HCT116 (cell line): Measurements from ENCODE around the gene CDK14. TPM values are rescaled to one million over a fixed set of nuclear protein-coding genes. Genes with fewer than 3 reads are reported as not detected.

ENCODE experiments used
- ATAC-seq: fragments of 200-7000 bp; cut with Tn5 transposase; 2 replicates; pipeline ENCODE4 v1.9.1; 2020; ENCODE audit warnings: mild to moderate bottlenecking, moderate library complexity
- BruUV-seq: library from RNA; stranded (reverse); fragments of 400-500 nt; replicated peaks from 2 replicates; lab custom pipeline; 2021; lab: Mats Ljungman, UMichigan
- CTCF ChIA-PET: fragments of 300-600 bp; sonication (Branson Sonifier 250); formaldehyde crosslinking; loops from one replicate; lab custom pipeline; 2021; ENCODE audit warnings: antibody characterized with exemption; lab: Charles Lee
- POLR2A ChIA-PET: fragments of 300-600, 350-600 bp; sonication (Branson Sonifier 250); formaldehyde crosslinking; loops from one replicate; lab custom pipeline; 2021; ENCODE audit warnings: antibody characterized with exemption; lab: Charles Lee
- RAD21 ChIA-PET, 2 experiments: fragments of 300-600 bp; sonication (Branson Sonifier 250); formaldehyde crosslinking; loops; one replicate each; lab custom pipeline; 2023; ENCODE audit warnings: low total read pairs in 2 of 2; ENCODE audit not compliant: uncharacterized antibody in 2 of 2, unreplicated experiment in 2 of 2, low non-redundant PET in 1 of 2; lab: Charles Lee
- DNase-seq: peaks from one replicate; pipeline ENCODE4 v3.0.0-alpha.2; 2010; ENCODE audit warnings: low read depth, low spot score
- H2AFZ ChIP-seq: fragments of 200-600 bp; shearing (Covaris generic), sonication (generic); 2 replicates; pipeline ENCODE4 v1.6.1; 2017; ENCODE audit warnings: low read depth, mixed run types, mixed read lengths, antibody characterized with exemption, low read length; ENCODE audit not compliant: poor library complexity, severe bottlenecking
- H3K27ac ChIP-seq: 2 replicates; pipeline ENCODE4 v1.5.1; 2012; ENCODE audit warnings: low read depth, low read length
- H3K27me3 ChIP-seq: fragments of 200-600 bp; sonication (generic); 2 replicates; pipeline ENCODE4 v1.6.1; 2016; ENCODE audit warnings: mixed run types, low read length, mixed read lengths; ENCODE audit not compliant: insufficient read depth
- H3K36me3 ChIP-seq, 2 experiments: fragments of 200-500 bp in 1 of 2; fragments of 200-600 bp in 1 of 2; sonication (Bioruptor generic) in 1 of 2; sonication (generic) in 1 of 2; 2 replicates each; pipeline versions ENCODE4 v1.5.1 to v1.6.1; 2014 to 2016; ENCODE audit warnings: low read length in 2 of 2, inconsistent platforms in 1 of 2, mixed read lengths in 1 of 2, mixed run types in 1 of 2; ENCODE audit not compliant: insufficient read depth in 2 of 2, control insufficient read depth in 1 of 2
- H3K4me1 ChIP-seq, 2 experiments: fragments of 200-600 bp in 1 of 2; sonication (generic) in 1 of 2; 2 replicates each; pipeline versions ENCODE4 v1.5.1 to v1.6.1; 2012 to 2017; ENCODE audit warnings: low read length in 2 of 2, inconsistent platforms in 1 of 2, mild to moderate bottlenecking in 1 of 2, mixed read lengths in 1 of 2, mixed run types in 1 of 2, moderate library complexity in 1 of 2; ENCODE audit not compliant: insufficient read depth in 2 of 2, control insufficient read depth in 1 of 2
- H3K4me2 ChIP-seq: fragments of 200-600 bp; sonication (generic); 2 replicates; pipeline ENCODE4 v1.6.1; 2017; ENCODE audit warnings: mixed run types, low read length, mixed read lengths
- H3K4me3 ChIP-seq, 2 experiments: fragments of 200-600 bp in 1 of 2; sonication (generic) in 1 of 2; replicated peaks in 1 of 2; 2 replicates each; pipeline ENCODE4 v1.5.1; 2011 to 2016; ENCODE audit warnings: low read length in 2 of 2, control low read depth in 1 of 2, low read depth in 1 of 2, mild to moderate bottlenecking in 1 of 2, mixed read lengths in 1 of 2, mixed run types in 1 of 2
- H3K79me2 ChIP-seq: fragments of 200-600 bp; sonication (generic); 2 replicates; pipeline ENCODE4 v1.6.1; 2017; ENCODE audit warnings: mild to moderate bottlenecking, mixed run types, low read length, moderate library complexity, mixed read lengths; ENCODE audit not compliant: insufficient read depth
- H3K9ac ChIP-seq: fragments of 200-600 bp; sonication (generic); 2 replicates; pipeline ENCODE4 v1.6.1; 2016; ENCODE audit warnings: low read length, mixed read lengths
- H3K9me2 ChIP-seq: fragments of 200-600 bp; sonication (generic), shearing (Covaris generic); 2 replicates; pipeline ENCODE4 v1.6.1; 2017; ENCODE audit warnings: mixed run types, mild to moderate bottlenecking, moderate library complexity; ENCODE audit not compliant: insufficient read depth
- H3K9me3 ChIP-seq, 2 experiments: fragments of 200-500 bp in 1 of 2; fragments of 200-600 bp in 1 of 2; sonication (Bioruptor generic) in 1 of 2; sonication (generic) in 1 of 2; 2 replicates each; pipeline ENCODE4 v1.6.1; 2014 to 2017; ENCODE audit warnings: low read length in 2 of 2, mixed read lengths in 2 of 2, inconsistent platforms in 1 of 2, low read depth in 1 of 2, mild to moderate bottlenecking in 1 of 2, mixed run types in 1 of 2, moderate library complexity in 1 of 2; ENCODE audit not compliant: control insufficient read depth in 1 of 2, insufficient read depth in 1 of 2
- H4K20me1 ChIP-seq: fragments of 200-600 bp; sonication (generic), shearing (Covaris generic); 2 replicates; pipeline ENCODE4 v1.6.1; 2017; ENCODE audit warnings: mixed run types, mild to moderate bottlenecking, moderate library complexity; ENCODE audit not compliant: insufficient read depth
- ATF3 ChIP-seq: IDR thresholded peaks from 2 replicates; pipeline ENCODE4 v1.6.1; 2012
- CEBPB ChIP-seq: IDR thresholded peaks from 2 replicates; pipeline ENCODE4 v1.6.1; 2012; ENCODE audit warnings: low read depth
- EZH2phosphoT487 ChIP-seq: fragments of 200-600 bp; IDR thresholded peaks from 2 replicates; pipeline ENCODE4 v1.6.1; 2018; ENCODE audit warnings: antibody characterized with exemption, borderline replicate concordance
- RAD21 ChIP-seq: IDR thresholded peaks from 2 replicates; pipeline ENCODE4 v1.6.1; 2012; ENCODE audit warnings: low read depth, mild to moderate bottlenecking
- SP1 ChIP-seq: IDR thresholded peaks from 2 replicates; pipeline ENCODE4 v1.6.1; 2012; ENCODE audit warnings: low read depth
- YY1 ChIP-seq: IDR thresholded peaks from 2 replicates; pipeline ENCODE4 v1.6.1; 2011; ENCODE audit warnings: low read length, low read depth, moderate library complexity, mild to moderate bottlenecking; ENCODE audit not compliant: insufficient replicate concordance; ENCODE audit errors: extremely low read depth
- ZFX ChIP-seq: fragments of 450-650 bp; IDR thresholded peaks from 2 replicates; pipeline ENCODE4 v1.6.1; 2017
- intact Hi-C: fragments of 100-400 bp; cut with micrococcal nuclease; formaldehyde crosslinking; loops from 2 replicates; pipeline ENCODE4 v1.10.0; 2022
- total RNA-seq: library from RNA; stranded (reverse); gene quantifications from one replicate; pipeline ENCODE4 v1.2.1, GENCODE V29; 2021; ENCODE audit not compliant: unreplicated experiment
- TF ChIP-seq, protein P1 (sequence below): IDR thresholded peaks from 2 replicates; pipeline ENCODE4 v1.6.1; 2012; ENCODE audit warnings: low read depth
- TF ChIP-seq, protein P2 (sequence below), 3 experiments: fragments of 200-600 bp in 1 of 3; sonication (generic) in 1 of 3; IDR thresholded peaks in 2 of 3; conservative IDR thresholded peaks in 1 of 3; 2 replicates each; pipeline ENCODE4 v1.5.1; 2012 to 2017; ENCODE audit warnings: low read depth in 2 of 3, low read length in 2 of 3, antibody characterized with exemption in 1 of 3, borderline replicate concordance in 1 of 3, control low read depth in 1 of 3, mild to moderate bottlenecking in 1 of 3, mixed read lengths in 1 of 3, mixed run types in 1 of 3, moderate library complexity in 1 of 3; ENCODE audit not compliant: insufficient read depth in 1 of 3
- TF ChIP-seq, protein P3 (sequence below): IDR thresholded peaks from 2 replicates; pipeline ENCODE4 v1.6.1; 2011; ENCODE audit warnings: mild to moderate bottlenecking, low read length, moderate library complexity; ENCODE audit not compliant: insufficient replicate concordance; ENCODE audit errors: extremely low read depth

CDK14 gene
- total RNA-seq, 1 experiment from 2014 or later, result 10.2 TPM

DNA sequence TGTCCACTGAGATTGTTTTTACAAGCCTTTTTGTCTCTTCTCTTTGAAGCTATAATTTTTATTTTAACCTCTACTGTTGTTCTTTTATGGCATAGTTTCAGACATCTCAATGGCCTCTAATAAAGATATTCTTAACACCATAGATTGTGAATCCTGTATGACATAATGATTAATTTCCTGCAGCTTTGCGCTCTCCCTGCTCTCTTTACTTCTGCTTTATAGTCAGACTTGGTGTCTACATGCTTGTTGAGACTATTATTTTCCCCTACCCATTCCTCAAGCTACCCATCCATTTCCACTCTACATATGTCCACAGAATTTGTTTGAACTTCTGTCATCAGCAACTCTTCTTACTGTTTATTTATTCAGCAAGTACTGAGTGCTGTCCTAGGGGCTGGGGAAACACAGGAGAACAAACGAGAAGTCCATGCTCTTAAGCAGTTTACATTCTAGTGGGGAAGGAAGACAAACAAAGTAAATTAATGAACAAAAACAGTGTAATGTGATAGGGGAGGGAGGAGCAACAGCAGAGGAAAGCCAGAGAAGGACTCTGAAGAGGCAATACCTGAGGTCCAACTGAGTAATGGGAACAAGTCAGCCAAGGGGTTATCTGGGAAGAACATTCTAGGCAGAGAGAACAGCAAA lies 110.1 kb downstream of the CDK14 start:
- Histone ChIP-seq H3K9ac (no peak overlapping the region), H3K9me3 (no peaks in the 10 kb centered on the region), H3K79me2 (no peaks in the 10 kb centered on the region), H3K36me3 (no peaks in the 10 kb centered on the region), H3K27me3 (no peaks in the 10 kb centered on the region), H3K9me2 (no peaks in the 10 kb centered on the region), H3K4me1 (no peaks in the 10 kb centered on the region)
- CTCF ChIA-PET, result no interaction called here
- BruUV-seq, result no TSS peak
- POLR2A ChIA-PET, result no interaction called here
- intact Hi-C loops, result no loop called here
- DNase-seq, result no peak
- RAD21 ChIA-PET, result no interaction called here
- TF ChIP-seq SP1 (no peak), YY1 (no peak), ZFX (no peak), RAD21 (no peak), EZH2phosphoT487 (no peak), CEBPB (no peak), ATF3 (no peak)
- TF ChIP-seq, protein P1, sequence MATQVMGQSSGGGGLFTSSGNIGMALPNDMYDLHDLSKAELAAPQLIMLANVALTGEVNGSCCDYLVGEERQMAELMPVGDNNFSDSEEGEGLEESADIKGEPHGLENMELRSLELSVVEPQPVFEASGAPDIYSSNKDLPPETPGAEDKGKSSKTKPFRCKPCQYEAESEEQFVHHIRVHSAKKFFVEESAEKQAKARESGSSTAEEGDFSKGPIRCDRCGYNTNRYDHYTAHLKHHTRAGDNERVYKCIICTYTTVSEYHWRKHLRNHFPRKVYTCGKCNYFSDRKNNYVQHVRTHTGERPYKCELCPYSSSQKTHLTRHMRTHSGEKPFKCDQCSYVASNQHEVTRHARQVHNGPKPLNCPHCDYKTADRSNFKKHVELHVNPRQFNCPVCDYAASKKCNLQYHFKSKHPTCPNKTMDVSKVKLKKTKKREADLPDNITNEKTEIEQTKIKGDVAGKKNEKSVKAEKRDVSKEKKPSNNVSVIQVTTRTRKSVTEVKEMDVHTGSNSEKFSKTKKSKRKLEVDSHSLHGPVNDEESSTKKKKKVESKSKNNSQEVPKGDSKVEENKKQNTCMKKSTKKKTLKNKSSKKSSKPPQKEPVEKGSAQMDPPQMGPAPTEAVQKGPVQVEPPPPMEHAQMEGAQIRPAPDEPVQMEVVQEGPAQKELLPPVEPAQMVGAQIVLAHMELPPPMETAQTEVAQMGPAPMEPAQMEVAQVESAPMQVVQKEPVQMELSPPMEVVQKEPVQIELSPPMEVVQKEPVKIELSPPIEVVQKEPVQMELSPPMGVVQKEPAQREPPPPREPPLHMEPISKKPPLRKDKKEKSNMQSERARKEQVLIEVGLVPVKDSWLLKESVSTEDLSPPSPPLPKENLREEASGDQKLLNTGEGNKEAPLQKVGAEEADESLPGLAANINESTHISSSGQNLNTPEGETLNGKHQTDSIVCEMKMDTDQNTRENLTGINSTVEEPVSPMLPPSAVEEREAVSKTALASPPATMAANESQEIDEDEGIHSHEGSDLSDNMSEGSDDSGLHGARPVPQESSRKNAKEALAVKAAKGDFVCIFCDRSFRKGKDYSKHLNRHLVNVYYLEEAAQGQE, result no peak
- TF ChIP-seq, protein P2, sequence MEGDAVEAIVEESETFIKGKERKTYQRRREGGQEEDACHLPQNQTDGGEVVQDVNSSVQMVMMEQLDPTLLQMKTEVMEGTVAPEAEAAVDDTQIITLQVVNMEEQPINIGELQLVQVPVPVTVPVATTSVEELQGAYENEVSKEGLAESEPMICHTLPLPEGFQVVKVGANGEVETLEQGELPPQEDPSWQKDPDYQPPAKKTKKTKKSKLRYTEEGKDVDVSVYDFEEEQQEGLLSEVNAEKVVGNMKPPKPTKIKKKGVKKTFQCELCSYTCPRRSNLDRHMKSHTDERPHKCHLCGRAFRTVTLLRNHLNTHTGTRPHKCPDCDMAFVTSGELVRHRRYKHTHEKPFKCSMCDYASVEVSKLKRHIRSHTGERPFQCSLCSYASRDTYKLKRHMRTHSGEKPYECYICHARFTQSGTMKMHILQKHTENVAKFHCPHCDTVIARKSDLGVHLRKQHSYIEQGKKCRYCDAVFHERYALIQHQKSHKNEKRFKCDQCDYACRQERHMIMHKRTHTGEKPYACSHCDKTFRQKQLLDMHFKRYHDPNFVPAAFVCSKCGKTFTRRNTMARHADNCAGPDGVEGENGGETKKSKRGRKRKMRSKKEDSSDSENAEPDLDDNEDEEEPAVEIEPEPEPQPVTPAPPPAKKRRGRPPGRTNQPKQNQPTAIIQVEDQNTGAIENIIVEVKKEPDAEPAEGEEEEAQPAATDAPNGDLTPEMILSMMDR (IDR thresholded peaks at IDR 0.05 in 2 of 3, conservative IDR thresholded peaks at IDR 0.05 in 1 of 3; ENCODE audit: borderline replicate concordance in 1 of 3, insufficient read depth in 1 of 3, low read depth in 2 of 3, low read length in 2 of 3), result no peak
- TF ChIP-seq, protein P3, sequence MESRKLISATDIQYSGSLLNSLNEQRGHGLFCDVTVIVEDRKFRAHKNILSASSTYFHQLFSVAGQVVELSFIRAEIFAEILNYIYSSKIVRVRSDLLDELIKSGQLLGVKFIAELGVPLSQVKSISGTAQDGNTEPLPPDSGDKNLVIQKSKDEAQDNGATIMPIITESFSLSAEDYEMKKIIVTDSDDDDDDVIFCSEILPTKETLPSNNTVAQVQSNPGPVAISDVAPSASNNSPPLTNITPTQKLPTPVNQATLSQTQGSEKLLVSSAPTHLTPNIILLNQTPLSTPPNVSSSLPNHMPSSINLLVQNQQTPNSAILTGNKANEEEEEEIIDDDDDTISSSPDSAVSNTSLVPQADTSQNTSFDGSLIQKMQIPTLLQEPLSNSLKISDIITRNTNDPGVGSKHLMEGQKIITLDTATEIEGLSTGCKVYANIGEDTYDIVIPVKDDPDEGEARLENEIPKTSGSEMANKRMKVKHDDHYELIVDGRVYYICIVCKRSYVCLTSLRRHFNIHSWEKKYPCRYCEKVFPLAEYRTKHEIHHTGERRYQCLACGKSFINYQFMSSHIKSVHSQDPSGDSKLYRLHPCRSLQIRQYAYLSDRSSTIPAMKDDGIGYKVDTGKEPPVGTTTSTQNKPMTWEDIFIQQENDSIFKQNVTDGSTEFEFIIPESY, result no peak
- TF ChIP-seq, all 23 proteins: peak for 0
- Histone ChIP-seq H3K4me3 (no peak overlapping the region), H4K20me1 (no peaks in the 10 kb centered on the region), H2AFZ (no peak overlapping the region), H3K27ac (no peak overlapping the region), H3K4me2 (no peak overlapping the region)
- ATAC-seq, result no peak
